NCI-H2196 (cell line): ENCODE data around the gene CIDEB.
A peak's percentile ranks its signal among the peaks of the same experiment; 100 is the strongest.

Experiments
- DNase-seq: peaks from one replicate; lab custom pipeline; 2025; ENCODE audit not compliant: unreplicated experiment; lab: John Stamatoyannopoulos, UW

CIDEB gene

DNA sequence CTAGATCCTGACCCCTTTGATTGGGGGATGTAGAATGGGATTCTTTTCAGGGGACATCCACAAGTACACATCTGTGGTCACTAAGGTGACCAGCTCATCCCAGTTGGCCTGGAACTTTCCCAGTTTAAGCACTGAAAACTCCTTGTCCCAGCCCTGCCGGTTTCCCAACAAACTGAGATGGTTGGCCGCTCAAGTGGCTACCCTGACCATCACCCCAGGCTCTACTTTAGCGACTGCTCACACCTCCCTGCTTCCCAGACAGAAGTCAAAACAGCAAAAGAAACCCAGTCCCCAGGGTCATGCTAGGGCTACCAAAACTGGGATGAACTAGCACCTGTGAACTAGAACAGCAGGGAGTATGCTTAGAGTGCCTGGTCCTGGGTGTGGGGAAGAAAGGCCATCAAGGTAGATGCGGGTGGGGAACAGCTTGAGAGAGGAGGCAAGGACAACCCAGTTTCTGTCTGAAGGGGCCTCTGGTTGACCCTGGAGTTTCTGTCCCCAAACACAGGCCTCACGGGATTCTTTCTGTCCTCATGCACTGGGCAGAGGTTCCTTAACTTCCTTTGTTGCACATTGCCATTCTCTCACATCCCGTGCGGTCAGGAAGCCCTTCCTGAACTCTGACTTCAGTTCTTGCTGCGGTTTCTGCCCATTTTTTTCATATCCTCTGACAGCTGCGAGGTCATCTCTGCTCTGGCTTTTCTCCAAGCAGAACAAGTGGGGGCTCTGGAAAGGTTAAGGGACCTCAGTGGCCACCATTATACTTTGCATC lies 5.1 kb upstream of the CIDEB start:
- no peak for DNase-seq

DNA sequence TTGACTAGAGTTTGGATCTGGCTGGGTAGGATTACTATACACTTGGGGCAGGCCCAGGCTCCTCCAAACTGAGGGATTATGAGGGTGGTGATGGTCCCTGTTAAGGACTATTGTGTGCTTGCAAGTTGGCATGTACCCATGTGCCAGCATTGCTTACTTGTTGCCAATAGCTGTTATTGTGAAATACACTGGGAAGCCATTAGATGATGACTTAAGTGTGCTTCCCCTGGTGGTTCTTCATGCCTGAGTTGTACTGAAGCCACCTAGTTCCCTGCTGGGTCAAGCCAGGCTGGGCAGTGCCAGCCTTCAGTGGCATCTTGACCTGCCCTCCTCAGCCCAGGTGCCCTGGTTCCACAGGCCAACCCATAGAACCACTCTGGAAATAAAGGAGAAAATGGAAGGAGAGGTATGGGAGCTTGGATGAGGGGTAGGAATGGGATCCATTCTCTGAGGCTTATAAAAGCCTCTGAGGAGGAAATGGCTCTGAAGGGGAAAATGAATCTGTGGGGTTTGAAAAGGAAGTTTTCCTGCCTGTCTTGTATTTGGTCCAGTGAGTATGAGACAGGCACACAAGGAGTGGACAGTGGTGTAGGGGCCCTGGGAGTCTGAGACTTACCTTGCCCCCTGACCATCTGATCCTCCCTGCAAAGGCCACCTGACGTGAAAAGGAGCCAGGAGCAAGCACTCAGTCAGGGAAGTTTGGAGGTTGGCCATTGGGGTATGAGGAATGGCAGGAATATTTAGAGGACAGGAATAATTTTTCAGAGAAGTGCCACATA lies 4.2 kb upstream of the CIDEB start:
- no peak for DNase-seq

DNA sequence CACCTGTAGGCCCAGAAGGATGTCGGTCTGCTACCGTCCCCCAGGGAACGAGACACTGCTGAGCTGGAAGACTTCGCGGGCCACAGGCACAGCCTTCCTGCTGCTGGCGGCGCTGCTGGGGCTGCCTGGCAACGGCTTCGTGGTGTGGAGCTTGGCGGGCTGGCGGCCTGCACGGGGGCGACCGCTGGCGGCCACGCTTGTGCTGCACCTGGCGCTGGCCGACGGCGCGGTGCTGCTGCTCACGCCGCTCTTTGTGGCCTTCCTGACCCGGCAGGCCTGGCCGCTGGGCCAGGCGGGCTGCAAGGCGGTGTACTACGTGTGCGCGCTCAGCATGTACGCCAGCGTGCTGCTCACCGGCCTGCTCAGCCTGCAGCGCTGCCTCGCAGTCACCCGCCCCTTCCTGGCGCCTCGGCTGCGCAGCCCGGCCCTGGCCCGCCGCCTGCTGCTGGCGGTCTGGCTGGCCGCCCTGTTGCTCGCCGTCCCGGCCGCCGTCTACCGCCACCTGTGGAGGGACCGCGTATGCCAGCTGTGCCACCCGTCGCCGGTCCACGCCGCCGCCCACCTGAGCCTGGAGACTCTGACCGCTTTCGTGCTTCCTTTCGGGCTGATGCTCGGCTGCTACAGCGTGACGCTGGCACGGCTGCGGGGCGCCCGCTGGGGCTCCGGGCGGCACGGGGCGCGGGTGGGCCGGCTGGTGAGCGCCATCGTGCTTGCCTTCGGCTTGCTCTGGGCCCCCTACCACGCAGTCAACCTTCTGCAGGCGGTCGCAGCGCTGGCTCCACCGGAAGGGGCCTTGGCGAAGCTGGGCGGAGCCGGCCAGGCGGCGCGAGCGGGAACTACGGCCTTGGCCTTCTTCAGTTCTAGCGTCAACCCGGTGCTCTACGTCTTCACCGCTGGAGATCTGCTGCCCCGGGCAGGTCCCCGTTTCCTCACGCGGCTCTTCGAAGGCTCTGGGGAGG lies 3.1 kb upstream of the CIDEB start, which contains the start of gene LTB4R:
Gene LTB4R, plus strand, starts transcription at position 857 of the 959 bp plus-strand sequence. CDS start 4,150 bp downstream, outside the sequence.
- peak; percentile 81 for DNase-seq

DNA sequence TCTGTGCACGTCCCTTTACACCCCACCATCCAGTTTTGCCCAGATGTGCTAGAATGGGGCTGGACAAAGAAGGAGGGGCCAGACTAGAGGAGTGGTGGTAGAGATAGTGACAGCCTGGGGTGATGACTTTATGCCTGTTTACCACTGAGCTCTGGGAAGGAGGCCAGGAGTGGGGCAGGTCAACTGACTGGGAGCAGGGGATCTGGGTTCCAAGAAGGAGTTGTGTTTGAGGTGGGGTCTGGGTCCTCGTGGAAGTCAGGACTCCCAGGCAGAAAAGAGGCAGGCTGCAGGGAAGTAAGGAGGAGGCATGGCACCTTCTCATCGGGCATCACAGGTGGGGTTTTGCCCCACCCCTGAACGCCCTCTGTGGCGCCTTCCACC lies 2.5 kb upstream of the CIDEB start:
- DNase-seq, result peak; percentile 45

DNA sequence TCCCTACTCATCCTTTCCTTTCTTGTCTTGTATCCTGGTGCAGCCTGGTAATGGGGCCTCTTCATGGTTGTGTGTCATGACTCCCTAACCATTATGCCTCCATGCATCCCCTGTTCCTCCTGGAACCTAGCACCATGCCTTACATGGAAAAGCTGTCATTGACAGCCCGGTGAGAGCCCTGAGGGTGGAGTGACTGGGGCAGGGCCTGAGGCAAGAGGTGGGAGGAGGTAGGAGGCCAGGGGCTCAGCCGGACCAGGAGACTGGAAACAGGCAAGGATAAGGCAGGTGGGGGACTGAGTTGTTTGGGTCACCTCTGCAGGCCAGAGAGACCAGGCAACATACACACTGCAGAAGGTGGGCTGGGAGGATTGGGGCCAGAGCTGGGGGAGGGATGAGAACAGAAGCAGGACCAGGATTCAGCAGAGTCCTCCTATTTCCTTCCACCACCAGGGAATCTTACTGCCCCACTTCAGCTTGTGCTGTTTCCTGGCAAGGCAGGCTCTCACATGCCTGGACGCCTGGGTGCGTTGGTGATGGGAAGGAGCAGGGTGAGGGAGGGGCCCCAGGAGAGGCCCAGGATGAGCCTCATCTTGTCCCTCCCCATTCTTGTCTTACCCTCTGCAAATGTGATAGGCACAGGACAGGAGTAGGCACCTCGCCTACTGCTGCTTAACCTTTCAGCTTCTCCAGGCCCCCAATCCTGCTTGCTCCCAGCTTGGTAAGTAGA lies 1.9 kb upstream of the CIDEB start, which contains the start of gene LTB4R2:
Gene LTB4R2, plus strand, starts transcription at position 603 of the 727 bp plus-strand sequence. CDS start 525 bp downstream, outside the sequence.
- no peak for DNase-seq

DNA sequence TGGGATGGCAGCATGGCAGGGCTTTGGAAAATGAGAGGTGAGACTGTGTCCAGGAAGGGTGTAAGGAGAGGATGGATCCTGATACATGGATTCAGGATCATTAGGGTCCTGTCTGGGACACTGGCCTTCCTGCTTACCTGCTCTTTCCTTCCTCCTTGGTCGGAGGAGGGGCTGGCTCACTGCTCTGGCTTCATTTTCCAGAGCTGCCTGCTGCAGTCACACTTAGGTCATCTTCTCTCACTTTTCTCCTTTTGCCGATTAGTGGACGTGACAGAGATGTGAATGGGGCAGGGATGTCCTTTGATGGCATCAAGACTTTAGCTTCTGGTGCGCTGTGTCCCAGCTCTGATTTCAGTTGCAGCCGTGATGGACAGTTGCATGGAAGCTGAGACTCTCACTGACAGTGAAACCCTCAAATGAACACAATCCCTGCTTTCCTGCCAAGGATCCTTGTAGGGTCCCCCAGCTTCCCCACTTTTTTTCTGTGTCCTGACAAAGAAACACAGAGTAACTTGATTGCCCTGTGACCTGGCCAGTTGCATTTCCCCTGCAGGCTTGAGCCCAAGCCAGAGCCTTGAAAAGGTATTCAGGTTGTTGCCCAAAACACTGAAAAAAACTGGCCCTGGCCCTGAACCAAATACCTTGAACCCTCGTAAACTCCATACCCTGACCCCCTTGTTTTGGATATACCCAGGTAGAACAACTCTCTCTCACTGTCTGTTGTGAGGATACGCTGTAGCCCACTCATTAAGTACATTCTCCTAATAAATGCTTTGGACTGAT lies 756 bp upstream of the CIDEB start:
- DNase-seq, result no peak

DNA sequence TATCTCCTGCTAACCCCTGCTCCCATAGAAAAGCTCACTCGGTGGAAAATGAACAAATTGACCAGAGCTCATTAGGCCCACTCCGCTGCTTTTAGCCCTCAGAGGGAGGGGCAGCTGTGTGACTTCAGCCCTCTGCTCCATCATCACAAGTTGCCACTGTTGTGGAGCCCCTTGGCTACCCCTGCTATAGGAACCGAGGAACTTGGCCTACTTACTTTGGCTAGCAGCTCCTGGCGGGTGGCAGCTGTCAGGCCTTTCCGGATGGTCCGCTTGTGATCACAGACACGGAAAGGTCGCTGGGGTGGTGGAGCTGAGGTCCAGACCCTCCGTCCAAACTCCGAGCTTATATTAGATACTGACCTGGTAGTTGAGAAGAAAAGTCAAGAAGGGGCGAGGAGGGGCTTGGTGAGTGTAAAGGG lies 612 bp downstream of the CIDEB start:
- DNase-seq, result no peak

DNA sequence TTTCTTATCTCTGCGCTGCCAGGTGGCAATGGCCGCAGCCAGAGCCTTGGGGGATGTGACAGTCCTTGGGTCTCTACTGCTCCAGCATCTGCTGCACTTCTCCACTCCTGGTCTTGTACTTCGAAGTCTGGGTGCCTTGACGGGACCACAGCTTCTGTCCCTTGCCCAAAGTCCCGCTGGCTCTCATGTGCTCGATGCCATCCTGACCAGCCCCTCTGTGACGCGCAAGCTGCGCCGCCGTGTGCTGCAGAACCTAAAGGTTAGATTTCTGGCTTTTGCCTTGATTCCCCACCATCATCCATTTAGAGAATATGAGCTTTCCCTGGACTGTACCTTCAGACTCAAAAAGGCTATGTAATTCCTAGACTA lies 3.8 kb downstream of the CIDEB start:
- no peak for DNase-seq

DNA sequence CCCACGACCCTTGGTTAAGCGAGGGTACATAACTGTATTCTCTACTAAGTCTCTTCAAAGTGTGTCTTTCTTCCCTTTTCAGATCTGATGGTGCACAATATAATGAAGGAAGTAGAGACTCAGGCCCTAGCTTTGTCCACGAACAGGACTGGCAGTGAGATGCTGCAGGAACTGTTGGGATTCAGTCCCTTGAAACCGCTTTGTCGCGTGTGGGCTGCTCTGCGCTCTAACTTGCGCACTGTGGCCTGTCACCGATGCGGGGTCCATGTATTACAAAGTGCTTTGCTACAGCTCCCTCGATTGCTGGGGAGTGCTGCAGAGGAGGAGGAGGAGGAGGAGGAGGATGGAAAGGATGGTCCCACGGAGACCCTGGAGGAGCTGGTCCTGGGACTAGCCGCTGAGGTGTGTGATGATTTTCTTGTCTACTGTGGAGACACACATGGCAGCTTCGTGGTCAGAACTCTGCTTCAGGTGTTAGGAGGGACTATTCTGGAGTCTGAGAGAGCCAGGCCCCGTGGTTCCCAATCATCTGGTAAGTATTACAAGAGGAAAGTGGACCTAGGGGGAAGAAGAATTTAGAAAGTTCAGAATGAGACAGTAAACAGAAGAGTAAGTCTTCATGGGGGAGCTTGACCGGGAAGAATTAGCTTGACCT lies 7.3 kb downstream of the CIDEB start:
- DNase-seq, result no peak

DNA sequence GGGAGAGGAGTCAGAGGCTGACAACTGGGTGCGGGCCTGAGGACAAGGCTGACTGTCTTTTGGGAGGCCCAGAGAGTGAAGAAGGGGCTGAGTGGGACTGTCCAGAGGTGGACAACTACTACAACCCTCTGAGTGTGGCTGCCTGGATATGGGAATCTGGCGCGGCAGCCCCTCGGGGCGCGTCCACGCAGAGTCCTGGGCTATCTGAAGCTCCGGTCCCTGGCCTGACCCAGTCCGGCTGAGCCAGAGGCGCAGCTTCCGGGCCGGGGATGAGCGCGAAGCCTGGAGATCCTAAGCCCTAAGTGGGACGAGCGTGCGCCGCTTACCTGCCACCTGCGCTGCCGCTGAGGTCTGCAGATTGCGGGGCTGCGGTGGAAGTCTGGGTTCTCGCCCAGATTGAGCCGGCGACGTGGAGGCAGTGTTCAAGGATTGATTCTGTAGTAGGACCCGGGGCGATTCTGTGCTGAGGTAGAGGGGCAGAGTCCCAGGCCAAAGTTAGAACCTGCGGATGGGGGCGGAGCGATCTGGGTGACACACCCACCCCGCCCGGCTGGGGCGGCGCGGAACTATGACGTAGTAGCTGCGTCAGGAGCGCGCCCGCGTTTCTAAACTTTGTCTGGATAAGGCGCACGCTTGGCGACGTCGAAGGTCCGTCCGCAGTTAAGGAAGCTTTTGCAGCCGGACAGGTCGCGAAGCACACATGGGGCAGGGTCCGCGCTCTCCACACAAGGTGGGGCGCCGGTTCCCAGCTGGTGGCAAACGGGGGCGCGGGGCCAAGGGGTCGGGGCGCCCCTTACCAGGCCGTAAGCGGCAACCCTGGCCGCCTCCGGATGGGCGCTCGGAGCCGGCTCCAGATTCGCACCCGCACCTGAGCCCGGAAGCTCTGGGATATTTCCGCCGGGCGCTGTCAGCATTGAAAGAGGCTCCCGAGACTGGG lies 8.3 kb downstream of the CIDEB start, which contains the start of the genes DHRS1 and NOP9:
Gene DHRS1, minus strand, starts transcription at position 526 of the 937 bp plus-strand sequence. CDS start 674 bp downstream, outside the sequence.
Gene NOP9, plus strand, starts transcription at position 596 of the 937 bp plus-strand sequence. Its CDS starts 105 bp downstream, at position 701.
- DNase-seq, result peak; percentile 92

DNA sequence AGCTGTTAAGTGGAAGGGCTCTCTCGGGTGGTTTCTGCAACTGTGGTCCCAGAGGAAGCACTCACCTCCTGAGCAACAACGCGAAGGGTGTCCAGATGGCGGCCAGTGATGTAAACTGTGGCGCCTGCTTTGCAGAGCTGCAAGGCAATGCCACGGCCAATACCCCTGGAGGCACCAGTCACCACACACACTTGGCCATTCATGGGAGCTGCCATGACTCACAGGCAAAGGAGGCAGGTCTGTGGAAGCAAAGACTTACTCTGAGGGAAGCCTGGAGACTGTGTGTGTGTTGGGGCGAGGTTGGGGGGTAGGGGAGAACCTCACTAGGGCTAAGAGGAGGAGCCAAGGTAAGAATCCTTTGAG lies 8.9 kb downstream of the CIDEB start:
- no peak for DNase-seq

DNA sequence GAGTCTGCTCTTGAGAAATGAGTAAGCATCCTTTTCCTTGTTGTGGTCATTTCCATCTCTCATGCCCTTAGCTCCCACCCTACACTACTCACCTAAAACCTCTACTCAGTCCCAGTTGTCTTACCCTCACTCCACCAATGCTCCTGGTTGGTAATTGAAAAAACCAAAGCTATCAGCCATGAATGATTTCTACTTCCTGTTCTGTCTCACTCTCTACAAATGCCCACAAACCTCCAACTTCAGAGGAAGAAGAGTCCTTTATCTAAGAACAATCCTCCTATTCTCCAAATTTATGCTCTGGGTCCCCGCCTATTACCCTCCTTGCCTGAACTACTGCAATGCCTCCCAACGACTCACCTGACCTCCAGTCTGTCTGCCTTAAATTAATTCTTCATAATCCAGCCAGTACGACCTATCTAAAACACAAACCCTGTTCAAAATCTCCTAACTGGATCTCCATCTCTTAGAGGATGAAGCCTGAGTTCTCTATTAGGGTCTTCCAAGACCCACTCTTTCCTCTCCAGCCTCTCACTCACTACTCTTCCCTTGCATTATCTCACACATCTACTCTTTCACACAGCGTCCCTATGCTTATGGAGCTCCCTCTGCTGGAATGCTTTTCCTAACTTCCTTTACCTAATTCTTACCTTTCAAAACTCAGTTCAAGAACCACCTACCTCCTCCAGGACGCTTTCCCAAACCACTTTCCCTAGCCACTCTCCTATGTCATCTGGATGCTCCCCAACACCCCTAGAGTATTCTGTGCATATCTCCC lies 10.4 kb downstream of the CIDEB start:
- peak; percentile 43 for DNase-seq

DNA sequence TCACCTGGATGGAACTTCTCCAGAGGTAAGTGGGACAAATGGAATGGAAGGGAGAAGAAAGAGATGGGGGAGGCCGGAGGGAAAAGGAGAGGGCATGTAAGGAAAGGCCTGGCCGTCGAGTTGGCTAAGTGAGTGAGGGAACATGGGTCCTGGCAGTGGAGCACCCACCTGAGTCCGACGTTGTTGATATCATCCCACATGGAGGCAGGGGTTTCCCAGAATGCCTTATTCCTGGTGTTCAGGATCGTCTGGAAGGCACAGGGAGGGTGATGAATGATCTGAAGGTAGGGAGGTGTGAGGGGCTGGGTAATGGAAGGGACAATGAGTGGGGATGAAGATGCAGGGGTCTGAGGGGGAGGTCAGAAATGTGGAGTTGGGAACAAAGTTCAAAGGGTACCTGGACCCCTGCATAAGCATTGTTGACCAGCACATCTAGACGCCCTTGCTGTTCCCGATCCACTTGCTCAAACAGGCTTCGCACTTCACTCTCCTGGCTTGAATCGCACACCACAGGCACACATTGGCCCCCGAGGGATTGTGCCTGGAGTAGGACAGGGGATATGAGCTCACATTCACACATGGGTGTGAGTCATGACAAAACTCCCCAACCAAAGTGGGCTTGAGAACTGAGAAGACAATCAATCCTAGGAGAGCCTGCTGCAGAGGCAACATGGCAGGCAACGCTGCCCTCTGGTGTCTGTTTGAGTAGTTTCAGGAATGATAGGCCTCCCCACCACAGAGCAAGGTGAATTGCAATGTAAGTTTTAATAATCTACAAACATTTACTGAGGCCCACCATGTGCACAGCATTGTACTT lies 11.2 kb downstream of the CIDEB start:
- DNase-seq, result peak; percentile 79

DNA sequence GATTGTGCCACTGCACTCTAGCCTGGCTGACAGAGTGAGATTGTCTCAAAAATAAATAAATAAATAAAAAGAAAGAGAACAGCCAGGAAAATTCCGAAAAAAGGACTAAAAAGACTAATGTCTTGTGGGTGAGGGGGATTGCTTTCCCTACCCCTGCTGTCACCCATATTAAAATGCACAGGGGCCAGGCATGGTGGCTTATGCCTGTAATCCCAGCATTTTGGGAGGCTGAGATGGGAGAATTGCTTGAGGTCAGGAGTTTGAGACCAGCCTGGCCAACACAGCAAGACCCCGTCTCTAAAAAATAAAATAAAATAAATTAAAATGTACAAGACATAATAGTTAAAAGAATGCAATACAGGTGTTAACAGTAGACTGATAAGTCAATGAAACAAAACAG lies 14.3 kb downstream of the CIDEB start:
- no peak for DNase-seq

DNA sequence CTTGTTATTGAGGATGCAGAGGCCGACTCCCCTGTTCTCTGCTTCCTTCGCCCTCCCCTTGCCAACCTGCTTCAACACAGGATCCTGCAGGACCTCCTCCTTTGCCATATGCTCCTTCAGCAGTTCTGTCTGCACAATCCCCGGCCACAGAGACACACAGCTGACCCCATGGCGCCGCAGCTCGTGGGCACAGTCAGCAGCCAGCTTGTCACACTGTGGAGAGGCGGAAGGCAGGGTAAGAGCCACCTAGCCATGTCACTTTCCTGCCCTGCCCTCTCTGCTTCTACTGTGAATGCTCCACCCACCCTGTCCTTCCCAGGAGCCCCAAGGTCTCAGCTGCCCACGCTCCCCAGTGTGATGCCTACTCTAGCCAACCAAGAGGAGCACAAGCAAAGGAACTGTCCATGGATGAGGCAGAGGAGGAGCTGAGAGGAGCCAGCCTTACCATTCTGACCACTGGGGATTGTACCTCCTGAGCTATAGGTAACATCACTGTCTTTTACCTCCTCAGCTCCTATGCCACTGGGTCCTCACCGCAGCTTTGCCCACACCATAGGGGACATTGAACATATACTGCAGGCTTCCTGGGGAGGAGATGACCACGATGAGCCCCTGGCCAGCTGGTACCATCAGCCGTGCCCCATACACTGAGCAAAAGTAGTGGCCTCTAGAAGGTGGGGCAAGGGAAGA lies 15.5 kb downstream of the CIDEB start:
- no peak for DNase-seq
